RWPE2 (cell line): ENCODE measurements around the gene USB1.

ENCODE experiments used
- ATAC-seq: fragments of 200-7000 bp; cut with Tn5 transposase; 3 replicates; pipeline ENCODE4 v1.9.1; 2021; ENCODE audit warnings: low read depth
- DNase-seq: peaks from one replicate; pipeline ENCODE4 v3.0.0-alpha.2; 2020; ENCODE audit warnings: low spot score
- H3K27ac ChIP-seq: fragments of 450-650 bp; 2 replicates; pipeline ENCODE4 v1.5.1; 2017; ENCODE audit warnings: mild to moderate bottlenecking; ENCODE audit not compliant: poor library complexity, severe bottlenecking
- H3K27me3 ChIP-seq: fragments of 250-450 bp; sonication (Bioruptor Pico); 2 replicates; pipeline ENCODE4 v1.5.1; 2021; ENCODE audit warnings: mild to moderate bottlenecking, moderate library complexity; ENCODE audit not compliant: insufficient read depth, poor library complexity, severe bottlenecking
- H3K36me3 ChIP-seq: fragments of 250-450 bp; sonication (Bioruptor Pico); 2 replicates; pipeline ENCODE4 v1.5.1; 2020; ENCODE audit warnings: low read depth, mild to moderate bottlenecking, moderate library complexity
- H3K4me1 ChIP-seq: fragments of 250-450 bp; sonication (Bioruptor Pico); 2 replicates; pipeline ENCODE4 v1.5.1; 2021; ENCODE audit warnings: mild to moderate bottlenecking, moderate library complexity; ENCODE audit not compliant: insufficient read depth, poor library complexity, severe bottlenecking
- H3K4me3 ChIP-seq: fragments of 250-450 bp; sonication (Bioruptor Pico); 2 replicates; pipeline ENCODE4 v1.5.1; 2021; ENCODE audit warnings: mild to moderate bottlenecking, moderate library complexity; ENCODE audit not compliant: severe bottlenecking
- H3K9me3 ChIP-seq: fragments of 250-450 bp; sonication (Bioruptor Pico); 2 replicates; pipeline ENCODE4 v1.5.1; 2021; ENCODE audit warnings: mild to moderate bottlenecking, moderate library complexity; ENCODE audit not compliant: severe bottlenecking
- CTCF ChIP-seq: fragments of 450-650 bp; IDR thresholded peaks from one replicate; pipeline ENCODE4 v1.5.1; 2017; ENCODE audit warnings: mild to moderate bottlenecking, moderate library complexity; ENCODE audit not compliant: poor library complexity, severe bottlenecking

The USB1 gene

GRCh38 chr16:57995721-57996405 lies 5.3 kb upstream of the USB1 start:
- no peak for TF ChIP-seq CTCF
- H3K27ac ChIP-seq = no peak overlapping the region
- no peaks in the 10 kb centered on the region for H3K9me3 ChIP-seq
- no peak overlapping the region for H3K4me3 ChIP-seq
- DNase-seq (no peak), ATAC-seq (no peak)
- peaks cover 31% of the 10 kb centered on the region for H3K4me1 ChIP-seq
- no peaks in the 10 kb centered on the region for H3K27me3 ChIP-seq
- peaks cover 13% of the 10 kb centered on the region for H3K36me3 ChIP-seq

- TF ChIP-seq CTCF = no peak
- DNase-seq = no peak
- Histone ChIP-seq H3K27ac (no peak overlapping the region), H3K9me3 (no peaks in the 10 kb centered on the region), H3K4me1 (peaks cover 31% of the 10 kb centered on the region), H3K27me3 (no peaks in the 10 kb centered on the region), H3K4me3 (no peak overlapping the region), H3K36me3 (peaks cover 13% of the 10 kb centered on the region)
- no peak for ATAC-seq
Measured at GRCh38 chr16:57996406-57997175, 4.6 kb upstream of the USB1 start.

- H3K27ac ChIP-seq = no peak overlapping the region
- no peaks in the 10 kb centered on the region for H3K27me3 ChIP-seq
- no peak overlapping the region for H3K4me3 ChIP-seq
- H3K36me3 ChIP-seq = peaks cover 13% of the 10 kb centered on the region
- H3K9me3 ChIP-seq = no peaks in the 10 kb centered on the region
- H3K4me1 ChIP-seq = peaks cover 31% of the 10 kb centered on the region
- no peak for DNase-seq
- no peak for ATAC-seq
- TF ChIP-seq CTCF = no peak
Measured at GRCh38 chr16:57997176-57997527, 4.1 kb upstream of the USB1 start.

- TF ChIP-seq CTCF = no peak
- peaks cover 31% of the 10 kb centered on the region for H3K4me1 ChIP-seq
Measured at GRCh38 chr16:57997528-57998265, 3.5 kb upstream of the USB1 start.

More at GRCh38 chr16:57997528-57998265, 3.5 kb upstream of the USB1 start:
- H3K27ac ChIP-seq = peak overlapping the region; percentile 80
- H3K36me3 ChIP-seq = peaks cover 13% of the 10 kb centered on the region
- no peaks in the 10 kb centered on the region for H3K9me3 ChIP-seq
- ATAC-seq (no peak), DNase-seq (no peak)
- H3K27me3 ChIP-seq = no peaks in the 10 kb centered on the region
- no peak overlapping the region for H3K4me3 ChIP-seq
